ENCODE results near the gene PRSS53. TPM values are rescaled to one million over a fixed set of nuclear protein-coding genes. Genes with fewer than 3 reads are reported as not detected.

The PRSS53 gene
- total RNA-seq, 1 experiment from 2014 or later, result 2.8 TPM

- no peak overlapping the region for H2BK12ac ChIP-seq (ENCODE audit: insufficient read length, low read depth, low read length)
- no peak overlapping the region for H3K14ac ChIP-seq (ENCODE audit: insufficient read depth, low read length)
- H4K20me1 ChIP-seq (ENCODE audit: control insufficient read depth, insufficient read depth, insufficient read length), result no peaks in the 10 kb centered on the region
- Mint-ChIP-seq H3K4me1 (peaks cover 0 to 4% of the 10 kb centered on the region in 2 experiments; a peak in 1 of 4 replicates), H3K27me3 (ENCODE audit: low read depth) (no peaks in the 10 kb centered on the region), H3K27ac (no peak overlapping the region), H3K9me3 (no peaks in the 10 kb centered on the region), H3K4me3 (no peak overlapping the region), H3K36me3 (ENCODE audit: insufficient read depth in 1 of 3, low read depth in 3 of 3) (peaks cover 22 to 47% (median 40%) of the 10 kb centered on the region in 3 experiments)
- H4K8ac ChIP-seq (replicated peaks; ENCODE audit: insufficient read length, low read depth, low read length), result no peak overlapping the region
- H3T11ph ChIP-seq (ENCODE audit: low read length), result no peak overlapping the region
- H3K4me2 ChIP-seq (ENCODE audit: insufficient read depth, insufficient read length, low read length), result no peak overlapping the region
- H3K18ac ChIP-seq (ENCODE audit: insufficient read length, low read depth, low read length), result no peak overlapping the region
- no peak for TF ChIP-seq CTCF (conservative IDR thresholded peaks at IDR 0.05)
- no peak for DNase-seq
- no CpG with 5 or more reads among the region's 42 CpGs for WGBS (ENCODE audit: extremely low coverage, insufficient read length, low lambda C conversion rate)
- H3K79me2 ChIP-seq (ENCODE audit: insufficient read depth, low read length), result no peaks in the 10 kb centered on the region
- no peak overlapping the region for H2BK15ac ChIP-seq (ENCODE audit: low read depth, low read length)
- H2AK5ac ChIP-seq (ENCODE audit: insufficient read length, low read length), result no peak overlapping the region
- H3K27ac ChIP-seq (ENCODE audit: insufficient read length, low read depth, low read length), result no peak overlapping the region
- H3K9ac ChIP-seq (ENCODE audit: extremely low read depth, insufficient read length, low read length), result no peak overlapping the region
- no peak overlapping the region for H2BK20ac ChIP-seq (ENCODE audit: low read depth, low read length, poor library complexity, severe bottlenecking)
- no peak overlapping the region for H2AFZ ChIP-seq (ENCODE audit: low read length)
- no peaks in the 10 kb centered on the region for H3K9me3 ChIP-seq (ENCODE audit: control insufficient read depth, low read depth, low read length)
- no peak overlapping the region for H3K4ac ChIP-seq (ENCODE audit: low read depth, low read length)
- H3K79me1 ChIP-seq (ENCODE audit: insufficient read depth, low read depth, low read length, poor library complexity, severe bottlenecking), result no peaks in the 10 kb centered on the region
- H2BK5ac ChIP-seq (ENCODE audit: insufficient read length, low read length), result no peak overlapping the region
- H3K23ac ChIP-seq (ENCODE audit: insufficient read length, low read depth, low read length), result no peak overlapping the region
- H3K4me1 ChIP-seq (ENCODE audit: insufficient read depth, low read length), result no peaks in the 10 kb centered on the region
- no peak overlapping the region for H2BK120ac ChIP-seq (ENCODE audit: low read depth, low read length, poor library complexity, severe bottlenecking)
- H4K91ac ChIP-seq (ENCODE audit: insufficient read length, low read depth, low read length), result no peak overlapping the region
- H3K23me2 ChIP-seq (ENCODE audit: insufficient read length, low read depth, low read length, poor library complexity, severe bottlenecking), result no peaks in the 10 kb centered on the region
- H3K56ac ChIP-seq (ENCODE audit: insufficient read length, low read depth, low read length), result no peak overlapping the region
- no peaks in the 10 kb centered on the region for H3K27me3 ChIP-seq (ENCODE audit: insufficient read depth, low read length)
- no peak overlapping the region for H4K5ac ChIP-seq (ENCODE audit: insufficient read length, low read depth, low read length)
Measured at GRCh38 chr16:31061126-31061812, 27.5 kb downstream of the PRSS53 start.

Measured in H9 (cell line).